ENCODE results near the gene POLR2C.
A peak's percentile ranks its signal among the peaks of the same experiment; 100 is the strongest.

POLR2C gene

DNA sequence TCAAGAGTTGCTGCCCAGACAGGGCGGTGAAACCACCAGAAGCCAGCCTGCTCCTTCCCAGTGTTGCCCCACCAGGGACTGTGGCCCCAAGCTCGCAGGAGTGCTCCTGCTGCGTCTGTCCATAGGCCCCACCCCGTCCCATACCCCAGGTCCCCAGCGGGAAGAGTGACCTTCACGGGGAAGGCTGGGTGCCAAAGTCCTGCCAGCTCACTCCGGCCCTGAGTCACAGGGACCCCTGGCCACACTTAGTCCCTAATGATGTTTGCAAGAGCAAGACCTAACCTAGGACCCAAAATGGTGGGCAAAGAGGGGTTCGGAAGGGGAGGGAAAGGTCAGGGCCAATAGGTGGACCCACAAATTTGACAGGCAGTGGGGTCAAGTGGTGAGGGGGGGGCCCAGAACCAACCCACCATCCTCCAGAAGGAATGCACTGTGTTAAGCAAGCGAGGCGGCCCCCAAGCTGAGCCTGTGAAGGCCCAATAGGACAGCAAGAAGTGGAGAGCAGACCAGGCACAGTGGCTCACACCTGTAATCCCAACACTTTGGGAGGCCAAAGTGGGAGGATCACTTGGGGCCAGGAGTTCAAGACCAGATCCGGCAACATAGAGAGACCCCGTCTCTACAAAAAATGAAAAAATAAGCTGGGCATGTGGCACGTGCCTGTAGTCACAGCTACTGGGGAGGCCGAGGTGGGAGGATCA, 20.5 kb downstream of the POLR2C start:
- Histone ChIP-seq H3K4me3 (ENCODE audit: low read depth, low read length) (no peak overlapping the region), H3K27me3 (replicated peaks) (no peaks in the 10 kb centered on the region), H3K27ac (no peak overlapping the region), H3K36me3 (replicated peaks) (no peaks in the 10 kb centered on the region)
- in situ Hi-C loops (cut with HindIII; ENCODE audit: low pct_ligation_motif_present, low sequenced_read_pairs) = no loop called here
- TF ChIP-seq, protein P1, sequence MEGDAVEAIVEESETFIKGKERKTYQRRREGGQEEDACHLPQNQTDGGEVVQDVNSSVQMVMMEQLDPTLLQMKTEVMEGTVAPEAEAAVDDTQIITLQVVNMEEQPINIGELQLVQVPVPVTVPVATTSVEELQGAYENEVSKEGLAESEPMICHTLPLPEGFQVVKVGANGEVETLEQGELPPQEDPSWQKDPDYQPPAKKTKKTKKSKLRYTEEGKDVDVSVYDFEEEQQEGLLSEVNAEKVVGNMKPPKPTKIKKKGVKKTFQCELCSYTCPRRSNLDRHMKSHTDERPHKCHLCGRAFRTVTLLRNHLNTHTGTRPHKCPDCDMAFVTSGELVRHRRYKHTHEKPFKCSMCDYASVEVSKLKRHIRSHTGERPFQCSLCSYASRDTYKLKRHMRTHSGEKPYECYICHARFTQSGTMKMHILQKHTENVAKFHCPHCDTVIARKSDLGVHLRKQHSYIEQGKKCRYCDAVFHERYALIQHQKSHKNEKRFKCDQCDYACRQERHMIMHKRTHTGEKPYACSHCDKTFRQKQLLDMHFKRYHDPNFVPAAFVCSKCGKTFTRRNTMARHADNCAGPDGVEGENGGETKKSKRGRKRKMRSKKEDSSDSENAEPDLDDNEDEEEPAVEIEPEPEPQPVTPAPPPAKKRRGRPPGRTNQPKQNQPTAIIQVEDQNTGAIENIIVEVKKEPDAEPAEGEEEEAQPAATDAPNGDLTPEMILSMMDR (IDR thresholded peaks at IDR 0.05; ENCODE audit: low read depth, low read length, missing control alignments) = no peak
- DNase-seq = no peak

DNA sequence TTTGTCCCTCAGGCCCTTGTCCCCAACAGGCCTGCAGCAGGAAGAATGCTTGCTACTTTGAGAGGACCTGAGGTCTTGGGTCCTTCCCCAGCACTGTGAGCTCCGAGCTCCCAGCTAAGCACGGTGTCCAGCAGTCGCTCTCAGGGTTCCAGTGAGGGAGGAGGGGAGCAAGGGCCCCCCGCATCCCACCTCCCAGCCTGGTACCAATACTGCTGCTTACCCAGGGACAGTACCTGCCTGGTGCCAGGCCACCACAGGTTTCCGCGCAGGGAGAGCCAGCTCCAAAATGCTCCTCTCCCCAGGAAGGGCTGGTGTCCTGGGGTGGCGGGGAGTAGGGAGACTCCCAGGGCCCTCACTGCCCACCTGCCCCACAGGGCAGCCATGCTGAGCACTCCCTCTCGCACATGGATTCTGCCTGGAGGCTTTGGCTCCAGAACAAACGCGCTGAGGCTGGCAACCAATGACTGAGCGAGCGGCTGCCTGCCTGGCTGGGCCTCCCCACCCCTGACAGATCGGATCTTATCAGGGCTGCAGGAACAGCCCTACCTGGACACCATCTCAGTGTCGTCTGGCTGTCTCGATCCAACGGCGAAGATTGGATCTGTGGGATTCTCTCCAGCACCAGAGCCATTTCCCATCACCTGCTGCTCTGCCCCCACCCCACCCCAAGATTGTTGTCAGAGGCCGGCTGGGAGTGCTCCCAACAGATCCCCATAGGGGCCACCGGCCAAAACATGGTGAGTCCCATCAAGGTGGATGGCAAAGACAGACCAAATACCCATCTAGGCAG, 21.4 kb downstream of the POLR2C start:
- no peak overlapping the region for H3K4me3 ChIP-seq (ENCODE audit: low read depth, low read length)
- H3K27ac ChIP-seq = no peak overlapping the region
- no peaks in the 10 kb centered on the region for H3K27me3 ChIP-seq (replicated peaks)
- in situ Hi-C loops (cut with HindIII; ENCODE audit: low pct_ligation_motif_present, low sequenced_read_pairs) = no loop called here
- no peaks in the 10 kb centered on the region for H3K36me3 ChIP-seq (replicated peaks)
- TF ChIP-seq, protein P1 (IDR thresholded peaks at IDR 0.05; ENCODE audit: low read depth, low read length, missing control alignments) = no peak
- DNase-seq = no peak

DNA sequence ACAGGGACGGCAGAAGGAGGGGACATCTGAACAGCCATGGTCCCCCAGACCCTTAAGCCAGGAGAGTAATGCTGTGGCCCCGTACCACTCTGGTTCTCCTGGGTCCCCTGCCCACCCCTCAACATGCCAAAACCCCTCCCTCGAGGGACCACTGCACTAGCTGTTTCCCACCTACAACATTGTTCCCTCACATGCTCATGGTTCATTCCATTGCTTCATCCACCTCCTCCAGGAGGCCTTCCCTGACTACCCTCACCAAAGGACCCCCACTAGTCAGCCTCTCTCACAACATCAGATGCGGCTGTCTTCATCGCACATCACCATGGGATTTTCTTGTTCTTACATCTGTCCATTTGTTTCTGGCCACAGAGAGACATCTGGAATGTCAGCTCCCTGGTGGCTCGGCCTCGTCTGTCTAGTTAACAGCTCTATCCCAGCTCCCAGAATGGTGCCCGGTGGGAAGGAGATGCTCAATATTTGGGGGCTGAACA, 22.1 kb downstream of the POLR2C start:
- no peak overlapping the region for H3K4me3 ChIP-seq (ENCODE audit: low read depth, low read length)
- in situ Hi-C loops (cut with HindIII; ENCODE audit: low pct_ligation_motif_present, low sequenced_read_pairs) = no loop called here
- TF ChIP-seq, protein P1 (IDR thresholded peaks at IDR 0.05; ENCODE audit: low read depth, low read length, missing control alignments) = no peak
- no peaks in the 10 kb centered on the region for H3K27me3 ChIP-seq (replicated peaks)
- H3K27ac ChIP-seq = no peak overlapping the region
- H3K36me3 ChIP-seq (replicated peaks) = no peaks in the 10 kb centered on the region
- no peak for DNase-seq

DNA sequence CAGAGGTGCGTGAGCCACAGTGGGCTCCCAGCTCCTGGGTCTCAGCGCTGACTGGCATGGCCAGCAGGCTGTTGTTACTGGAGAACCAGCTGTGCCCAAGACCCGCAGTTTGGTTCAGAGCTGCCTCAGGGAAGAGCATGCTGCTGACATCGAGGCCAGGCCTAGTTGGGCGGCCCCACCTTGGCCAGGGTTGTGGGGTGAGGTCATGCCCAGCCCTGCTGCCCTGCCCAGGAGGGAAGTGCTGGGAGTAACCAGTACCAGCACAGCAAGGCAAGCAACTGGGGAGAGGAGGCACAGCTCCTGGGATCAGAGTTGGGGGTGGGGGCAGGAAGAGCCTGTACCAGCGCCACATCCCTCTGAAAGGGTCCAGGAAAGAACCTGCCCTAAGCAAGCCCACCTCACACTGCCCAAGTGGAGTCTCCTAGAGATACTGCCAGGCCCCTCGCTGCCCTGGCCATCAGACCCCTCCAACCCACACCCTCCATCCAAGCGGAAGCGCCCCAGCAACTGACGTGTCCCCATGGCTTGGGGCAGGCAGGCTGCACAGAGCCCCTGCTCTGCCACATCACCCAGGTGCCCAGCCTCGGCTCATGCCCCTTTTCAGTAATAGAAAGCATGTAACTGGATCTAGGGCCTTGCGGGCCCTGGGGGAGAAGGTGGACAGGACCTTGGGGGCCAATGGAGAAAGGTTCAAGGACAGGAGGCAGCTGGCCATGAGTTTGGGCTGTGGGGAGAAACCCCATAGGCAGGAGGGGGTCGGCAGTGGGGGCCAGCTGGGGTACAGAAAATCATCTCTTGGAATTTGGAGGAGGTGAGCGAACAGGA, 22.8 kb downstream of the POLR2C start:
- TF ChIP-seq, protein P1 (IDR thresholded peaks at IDR 0.05; ENCODE audit: low read depth, low read length, missing control alignments) = no peak
- no peaks in the 10 kb centered on the region for H3K36me3 ChIP-seq (replicated peaks)
- H3K27ac ChIP-seq = no peak overlapping the region
- DNase-seq = no peak
- H3K27me3 ChIP-seq (replicated peaks) = no peaks in the 10 kb centered on the region
- in situ Hi-C loops (cut with HindIII; ENCODE audit: low pct_ligation_motif_present, low sequenced_read_pairs) = no loop called here
- peak overlapping the region; percentile 68 for H3K4me3 ChIP-seq (ENCODE audit: low read depth, low read length)

- H3K27ac ChIP-seq = no peak within 1 kb of the TSS
- TF ChIP-seq, protein P1 (IDR thresholded peaks at IDR 0.05; ENCODE audit: low read depth, low read length, missing control alignments) = no peak
- DNase-seq = peak; percentile 48
Measured at GRCh38 chr16:57485916-57486857, 23.7 kb downstream of the POLR2C start, which contains the start of gene DOK4. Gene DOK4, minus strand, starts transcription at chr16:57486493. Its CDS starts 6,986 bp downstream, at chr16:57479507.

More at GRCh38 chr16:57485916-57486857, 23.7 kb downstream of the POLR2C start, which contains the start of gene DOK4:
- no peaks in the 10 kb centered on the region for H3K27me3 ChIP-seq (replicated peaks)
- H3K4me3 ChIP-seq (ENCODE audit: low read depth, low read length) = peak within 1 kb of the TSS; percentile 68
- no peaks in the 10 kb centered on the region for H3K36me3 ChIP-seq (replicated peaks)
- in situ Hi-C loops (cut with HindIII; ENCODE audit: low pct_ligation_motif_present, low sequenced_read_pairs) = no loop called here
